HS-5 (cell line): ENCODE measurements around the gene OBP2B.
"Not testable (repeated sequence)": the region's sequence is repeated elsewhere in the genome, so short reads cannot be mapped to it uniquely, and the experiment has no call there.

Source experiments
- DNase-seq: peaks from one replicate; pipeline ENCODE4 v3.0.0-alpha.2; 2012; ENCODE audit warnings: low read depth

Gene OBP2B

DNA sequence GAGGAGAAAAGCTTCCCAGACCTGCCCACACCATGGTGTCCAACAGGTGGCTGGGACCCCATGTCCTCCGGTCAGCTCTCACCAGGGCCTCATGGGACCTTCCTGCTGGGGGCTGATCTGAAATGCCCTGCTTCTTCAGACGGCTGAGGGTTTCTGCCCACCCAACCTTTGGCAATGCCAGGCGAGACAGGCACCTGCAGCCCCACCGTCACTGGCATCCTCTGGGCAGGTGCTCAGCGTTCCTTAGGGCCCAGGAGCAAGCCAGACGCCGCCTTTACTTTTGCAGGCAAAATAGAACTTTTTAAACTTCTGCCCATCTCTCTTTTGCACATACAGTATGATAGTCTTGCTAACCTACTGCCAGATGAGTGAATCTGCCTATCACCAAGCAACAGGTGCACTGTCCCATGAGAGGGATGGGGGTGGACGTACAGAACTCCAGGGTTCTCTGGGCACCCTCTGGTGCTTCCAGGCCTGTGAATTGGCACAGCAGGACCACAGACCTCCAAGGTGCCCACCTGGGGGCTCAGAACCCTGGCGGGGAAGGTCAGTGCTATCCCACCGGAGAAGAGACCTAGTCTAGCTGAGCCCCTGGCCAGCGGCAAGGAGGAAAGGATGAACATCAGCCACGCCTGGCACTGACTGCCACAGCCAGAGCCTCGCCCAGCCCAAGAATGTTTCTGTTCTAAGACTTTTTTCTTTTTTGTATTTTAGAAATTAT is 7.5 kb downstream of the OBP2B start:
- no peak for DNase-seq

- no peak for DNase-seq
Measured at GRCh38 chr9:133200631-133201030, 8.4 kb downstream of the OBP2B start.

DNA sequence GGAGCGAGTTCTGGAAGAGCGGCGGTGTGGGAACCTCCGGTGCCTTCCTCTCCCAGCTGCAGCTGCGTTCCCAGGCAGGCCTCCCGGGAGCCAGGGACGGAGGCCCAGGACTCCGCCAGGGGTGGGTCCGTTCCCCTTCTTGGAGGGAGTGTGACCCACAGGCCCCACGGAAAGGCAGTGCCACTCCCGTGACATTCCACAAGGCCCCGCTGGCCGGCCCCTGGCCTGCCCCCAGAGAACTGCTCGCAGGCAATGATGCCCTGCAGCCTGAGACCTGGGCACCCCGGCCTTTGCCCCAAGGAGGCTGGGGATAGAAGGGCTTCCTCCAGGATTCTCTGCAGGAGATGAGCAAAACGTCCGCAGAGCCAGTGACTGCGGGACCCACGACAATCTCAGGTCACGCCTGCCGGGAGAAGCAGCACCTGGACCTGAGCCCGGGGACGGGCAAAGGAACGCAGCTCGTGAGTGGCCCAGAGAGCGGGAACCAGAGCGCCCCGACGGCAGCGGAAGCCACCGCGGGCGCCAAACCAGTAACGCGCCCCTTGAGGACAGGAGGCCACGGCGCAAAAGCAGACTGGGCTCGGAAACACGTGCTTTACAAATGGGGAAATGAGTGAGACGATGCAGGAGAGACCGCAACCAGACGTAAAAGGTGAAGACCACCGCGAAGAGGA is 9.3 kb downstream of the OBP2B start:
- DNase-seq, result no peak

DNA sequence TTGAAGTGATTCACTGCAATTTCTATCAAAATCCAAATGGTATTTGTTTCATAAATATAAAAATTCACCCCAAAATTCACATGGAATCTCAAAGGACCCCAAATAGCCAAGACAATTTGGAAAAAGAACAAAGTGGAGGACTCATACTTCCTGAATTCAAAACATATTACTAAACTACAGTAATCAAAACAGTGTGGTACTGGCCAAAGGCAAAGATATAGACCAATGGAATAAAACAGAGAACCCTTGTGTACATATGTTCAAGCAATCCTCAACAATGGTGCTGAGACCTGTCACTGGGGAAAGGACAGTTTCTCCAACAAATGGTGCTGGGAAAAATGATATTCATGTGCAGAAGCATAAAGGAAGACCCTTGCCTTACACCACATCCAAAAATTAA is 14.0 kb downstream of the OBP2B start:
- DNase-seq, result no peak

GRCh38 chr9:133194597-133194996 is 14.5 kb downstream of the OBP2B start:
- no peak for DNase-seq

GRCh38 chr9:133191989-133192388 is 17.1 kb downstream of the OBP2B start:
- DNase-seq, result no peak

DNA sequence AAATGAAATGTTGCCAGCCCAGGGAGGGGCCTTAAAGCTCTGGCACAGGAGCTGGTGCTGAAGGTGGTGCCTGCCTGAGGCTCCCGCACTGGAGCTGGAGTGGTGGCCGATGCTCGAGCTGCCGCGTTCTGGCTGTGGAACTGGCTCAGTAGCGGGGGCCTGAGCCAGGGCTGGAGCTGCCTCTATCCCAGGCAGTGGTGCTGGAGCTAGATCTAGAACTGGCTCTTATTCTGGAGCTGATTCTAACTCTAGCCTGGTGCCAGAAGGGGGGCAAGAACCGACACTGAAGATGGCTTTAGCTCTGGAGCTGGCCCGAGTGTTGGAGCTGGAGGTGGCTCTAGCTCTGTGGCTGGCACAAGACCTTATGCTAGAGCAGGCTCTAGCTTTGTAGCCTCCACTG is 19.2 kb downstream of the OBP2B start:
- no peak for DNase-seq

DNA sequence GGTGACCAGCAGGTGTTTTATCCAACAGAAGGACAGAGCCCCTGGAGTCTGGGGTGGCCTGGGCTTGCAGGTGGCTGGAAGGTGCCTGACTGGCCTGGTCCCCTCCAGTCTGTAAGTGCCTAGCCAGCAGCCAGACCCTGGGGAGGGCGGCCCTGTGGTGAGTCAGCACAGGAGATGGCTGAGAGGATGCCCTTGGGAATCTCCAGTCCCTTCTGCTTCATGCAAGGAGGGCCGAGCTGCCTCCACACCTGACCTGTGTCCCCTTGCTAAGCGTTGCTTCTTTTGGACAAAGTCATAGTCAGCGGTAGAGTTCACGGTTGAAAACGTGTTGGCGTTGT is 20.2 kb downstream of the OBP2B start:
- DNase-seq, result no peak

GRCh38 chr9:133188006-133188842 is 20.8 kb downstream of the OBP2B start:
- no peak for DNase-seq

DNA sequence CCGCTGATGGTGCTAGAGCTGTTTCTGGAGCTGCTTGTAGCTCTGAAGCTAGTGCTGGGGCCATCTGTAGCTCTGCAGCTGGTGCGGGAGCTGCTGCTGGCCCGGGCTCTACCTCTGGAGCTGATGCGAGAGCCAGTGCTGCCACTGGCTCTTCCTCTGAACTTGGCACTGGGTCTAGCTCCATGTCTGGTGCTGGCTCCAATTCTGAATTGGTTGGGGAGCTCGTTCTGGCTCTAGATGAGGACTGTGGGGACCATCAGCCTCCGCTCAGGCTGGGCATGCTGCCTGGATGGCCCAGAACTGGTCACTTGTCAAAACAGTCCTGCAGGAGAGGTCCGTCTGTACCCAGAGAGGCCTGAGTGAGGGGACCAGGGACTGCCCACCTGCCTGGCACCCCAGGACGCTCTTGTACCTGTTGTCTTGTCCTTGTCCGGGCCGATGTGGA is 21.5 kb downstream of the OBP2B start:
- no peak for DNase-seq

DNA sequence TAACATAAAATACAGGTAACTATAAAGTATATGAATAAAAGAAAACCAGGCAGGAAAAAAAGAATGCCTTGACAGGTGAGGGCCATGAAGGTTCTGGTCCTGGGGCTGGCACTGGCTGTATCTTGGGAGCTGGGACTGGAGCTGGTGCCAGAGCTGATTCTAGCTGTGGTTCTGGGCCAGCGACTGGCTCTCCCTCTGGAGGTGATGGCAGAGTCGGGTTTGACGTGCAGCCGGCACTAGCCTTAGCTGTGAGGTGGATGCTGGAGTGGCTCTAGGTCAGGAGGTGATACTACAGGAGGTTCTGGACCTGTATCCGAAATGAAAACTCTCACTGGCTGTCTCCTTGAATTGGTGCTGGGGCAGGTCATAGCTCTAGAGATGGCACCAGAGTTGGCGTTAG is 22.3 kb downstream of the OBP2B start:
- no peak for DNase-seq

GRCh38 chr9:133184971-133185370 is 24.1 kb downstream of the OBP2B start:
- peak; percentile 55 for DNase-seq

DNA sequence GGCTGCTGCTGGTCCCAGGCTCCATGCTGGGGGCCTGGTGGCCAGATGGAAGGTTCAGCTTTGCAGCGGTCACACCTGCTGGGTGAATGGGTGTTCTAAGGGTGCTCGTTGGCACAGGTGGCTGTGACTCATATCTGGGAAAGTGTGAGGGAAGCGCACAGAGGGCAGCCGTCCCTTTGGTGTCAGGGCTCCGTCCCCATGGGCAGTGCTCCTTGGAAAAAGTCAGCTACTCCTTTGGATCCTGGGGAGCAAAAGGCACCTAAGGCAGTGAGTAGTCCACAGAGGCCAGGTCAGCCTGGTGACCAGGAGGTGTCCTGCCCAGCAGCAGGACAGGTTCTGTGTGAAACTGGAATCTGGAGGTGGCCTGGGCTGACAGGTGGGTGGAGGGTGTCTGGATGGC is 26.9 kb downstream of the OBP2B start:
- no peak for DNase-seq

DNA sequence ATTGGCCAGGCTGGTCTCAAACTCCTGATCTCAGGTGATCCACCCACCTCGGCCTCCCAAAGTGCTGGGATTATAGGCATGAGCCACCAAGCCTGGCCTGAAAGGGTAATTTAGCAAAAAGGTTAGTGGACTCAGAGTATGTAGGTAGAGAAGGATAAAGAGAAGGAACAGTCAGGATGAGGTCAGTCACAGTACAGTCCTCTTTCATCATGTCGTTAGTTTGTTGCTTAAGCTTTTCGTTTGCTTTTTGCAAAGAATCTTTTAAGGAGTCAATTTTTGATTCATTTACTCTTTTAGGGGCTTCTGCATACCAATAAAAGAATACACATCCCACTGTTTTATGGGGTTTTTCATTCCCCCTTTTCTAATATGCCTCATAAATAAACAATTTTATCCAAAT is 27.5 kb downstream of the OBP2B start:
- DNase-seq, result no peak

DNA sequence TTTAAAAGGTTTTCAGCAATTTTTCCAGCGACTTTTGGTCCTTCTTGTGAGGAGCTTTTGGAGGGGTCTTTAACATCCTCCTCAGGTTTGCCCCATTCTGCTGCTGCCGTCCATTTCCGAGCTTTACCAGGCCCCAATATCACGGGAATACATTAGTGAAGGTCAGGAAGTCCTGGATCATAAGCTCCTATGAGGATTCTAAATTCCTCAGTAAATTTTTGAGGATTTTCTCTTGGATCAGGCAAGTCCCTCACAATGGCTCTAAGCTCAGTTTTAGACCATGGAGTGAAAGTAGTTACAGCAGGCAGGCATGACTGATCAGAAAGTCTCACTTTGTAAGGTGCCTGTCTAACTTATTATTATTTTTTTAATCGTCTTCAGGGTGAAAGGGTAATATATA is 28.1 kb downstream of the OBP2B start:
- no peak for DNase-seq

GRCh38 chr9:133173056-133173455 is 36.0 kb downstream of the OBP2B start:
- DNase-seq, result no peak

- no peak for DNase-seq
Measured at GRCh38 chr9:133171161-133171961, 37.7 kb downstream of the OBP2B start.

DNA sequence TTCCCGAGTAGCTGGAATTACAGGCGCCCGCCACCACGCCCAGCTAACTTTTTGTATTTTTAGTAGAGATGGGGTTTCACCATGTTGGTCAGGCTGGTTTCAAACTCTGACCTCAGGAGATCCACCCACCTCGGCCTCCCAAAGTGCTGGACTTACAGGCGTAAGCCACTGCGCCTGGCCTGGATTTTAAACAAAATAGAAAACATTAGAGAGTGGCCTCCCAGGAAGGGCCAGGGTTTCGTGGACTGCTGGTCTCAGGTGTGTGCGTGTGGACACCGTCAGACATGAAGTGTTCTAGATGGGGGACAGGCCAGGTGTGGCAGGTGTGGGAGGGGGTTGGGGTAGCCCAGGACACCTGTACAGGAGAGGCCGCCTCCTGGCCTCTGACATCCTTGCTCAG is 38.3 kb downstream of the OBP2B start:
- DNase-seq, result no peak

- not testable (repeated sequence) for DNase-seq
Measured at GRCh38 chr9:133169687-133170086, 39.4 kb downstream of the OBP2B start.

GRCh38 chr9:133169102-133169501 is 39.9 kb downstream of the OBP2B start:
- no peak for DNase-seq

GRCh38 chr9:133168432-133168831 is 40.6 kb downstream of the OBP2B start:
- no peak for DNase-seq

DNA sequence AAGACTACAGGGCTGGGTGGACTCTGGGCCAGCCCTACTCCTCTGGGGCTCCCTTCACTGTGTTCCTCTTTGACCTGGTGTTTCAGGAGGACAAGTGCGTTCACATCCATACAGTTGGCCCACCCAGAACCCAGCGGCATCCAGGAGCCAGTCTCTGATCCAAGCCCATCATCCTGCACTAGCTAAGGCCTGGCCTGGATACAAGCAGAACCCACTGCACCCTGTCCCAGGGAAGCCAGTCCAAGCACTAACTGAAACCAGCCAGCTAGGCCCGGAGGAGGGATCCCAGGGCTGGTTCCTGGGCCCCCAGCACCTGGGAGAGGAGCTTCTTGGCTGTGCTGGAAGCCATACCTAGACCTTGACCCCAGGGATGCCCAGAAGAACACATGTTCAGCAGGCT is 41.3 kb downstream of the OBP2B start:
- DNase-seq, result no peak
